NCI-H2227 (cell line): ENCODE results near the gene TRIM71.
"Not testable (repeated sequence)": the region's sequence is repeated elsewhere in the genome, so short reads cannot be mapped to it uniquely, and the experiment has no call there.

Experiments
- DNase-seq: peaks from one replicate; lab custom pipeline; 2025; ENCODE audit not compliant: unreplicated experiment; lab: John Stamatoyannopoulos, UW

The TRIM71 gene

GRCh38 chr3:32922078-32922477 is 104.3 kb downstream of the TRIM71 start:
- no peak for DNase-seq

- no peak for DNase-seq
Measured at GRCh38 chr3:32930161-32930560, 112.4 kb downstream of the TRIM71 start.

GRCh38 chr3:32931273-32931672 is 113.5 kb downstream of the TRIM71 start:
- not testable (repeated sequence) for DNase-seq

- peak; percentile 2 for DNase-seq
Measured at GRCh38 chr3:32934150-32934742, 116.4 kb downstream of the TRIM71 start.

GRCh38 chr3:32937331-32937730 is 119.5 kb downstream of the TRIM71 start:
- peak; percentile 2 for DNase-seq

GRCh38 chr3:32939531-32940284 is 121.9 kb downstream of the TRIM71 start:
- not testable (repeated sequence) for DNase-seq

GRCh38 chr3:32940726-32941125 is 122.9 kb downstream of the TRIM71 start:
- no peak for DNase-seq

GRCh38 chr3:32945136-32945535 is 127.3 kb downstream of the TRIM71 start:
- DNase-seq, result no peak

GRCh38 chr3:32945598-32945997 is 127.8 kb downstream of the TRIM71 start:
- not testable (repeated sequence) for DNase-seq

GRCh38 chr3:32946973-32947788 is 129.4 kb downstream of the TRIM71 start:
- DNase-seq, result no peak
